Measurements from ENCODE around the gene SART3. TPM values are rescaled to one million over a fixed set of nuclear protein-coding genes. Genes with fewer than 3 reads are reported as not detected.
"Not testable (repeated sequence)": the region's sequence is repeated elsewhere in the genome, so short reads cannot be mapped to it uniquely, and the experiment has no call there.

Gene SART3
- total RNA-seq, 1 donor from 2014 or later, result 44.8 TPM

- ATAC-seq, result no peak
- Histone ChIP-seq H3K4me1 (no peaks in the 10 kb centered on the region), H3K27me3 (no peaks in the 10 kb centered on the region), H3K27ac (no peak overlapping the region), H3K4me3 (no peak overlapping the region), H3K36me3 (no peaks in the 10 kb centered on the region), H3K9me3 (no peaks in the 10 kb centered on the region)
- no peak for TF ChIP-seq CTCF (IDR thresholded peaks at IDR 0.05)
- intact Hi-C loops (cut with DNase I), result no loop called here
- no peak for DNase-seq
These were observed 69.7 kb downstream of the SART3 start for GRCh38 chr12:108491256-108491655.

GRCh38 chr12:108487029-108487428 is 73.9 kb downstream of the SART3 start:
- intact Hi-C loops (cut with DNase I); H3K27ac ChIP-seq; H3K4me3 ChIP-seq; H3K4me1 ChIP-seq; DNase-seq; ATAC-seq; H3K9me3 ChIP-seq; H3K36me3 ChIP-seq; H3K27me3 ChIP-seq: not testable (repeated sequence)

- H3K27ac ChIP-seq; ATAC-seq; H3K4me1 ChIP-seq; H3K9me3 ChIP-seq; H3K27me3 ChIP-seq; DNase-seq; intact Hi-C loops (cut with DNase I); H3K36me3 ChIP-seq; H3K4me3 ChIP-seq: not testable (repeated sequence)
These were observed 75.6 kb downstream of the SART3 start for GRCh38 chr12:108485371-108485770.

- H3K9me3 ChIP-seq, result no peaks in the 10 kb centered on the region
- no peaks in the 10 kb centered on the region for H3K36me3 ChIP-seq
- ATAC-seq (no peak), DNase-seq (no peak)
- H3K27me3 ChIP-seq, result peaks cover 4% of the 10 kb centered on the region
- intact Hi-C loops (cut with DNase I), result no loop called here
- H3K4me1 ChIP-seq, result no peaks in the 10 kb centered on the region
- TF ChIP-seq CTCF (IDR thresholded peaks at IDR 0.05), result no peak
- H3K27ac ChIP-seq, result no peak overlapping the region
- no peak overlapping the region for H3K4me3 ChIP-seq
These were observed 76.1 kb downstream of the SART3 start for GRCh38 chr12:108484845-108485244.

- H3K4me3 ChIP-seq, result no peak overlapping the region
- H3K27me3 ChIP-seq, result peaks cover 4% of the 10 kb centered on the region
- DNase-seq, result no peak
- no peak overlapping the region for H3K27ac ChIP-seq
- ATAC-seq, result no peak
- no peak for TF ChIP-seq CTCF (IDR thresholded peaks at IDR 0.05)
- no peaks in the 10 kb centered on the region for H3K36me3 ChIP-seq
- no peaks in the 10 kb centered on the region for H3K9me3 ChIP-seq
- intact Hi-C loops (cut with DNase I), result no loop called here
- H3K4me1 ChIP-seq, result no peaks in the 10 kb centered on the region
These were observed 76.5 kb downstream of the SART3 start for GRCh38 chr12:108484431-108484830.

GRCh38 chr12:108483213-108484059 is 77.5 kb downstream of the SART3 start:
- Histone ChIP-seq H3K36me3 (no peaks in the 10 kb centered on the region), H3K27me3 (peaks cover 4% of the 10 kb centered on the region), H3K9me3 (no peaks in the 10 kb centered on the region), H3K27ac (no peak overlapping the region), H3K4me1 (no peaks in the 10 kb centered on the region), H3K4me3 (no peak overlapping the region)
- ATAC-seq (no peak), DNase-seq (no peak)
- no peak for TF ChIP-seq CTCF (IDR thresholded peaks at IDR 0.05)
- intact Hi-C loops (cut with DNase I), result no loop called here

Measured in upper lobe of right lung (tissue), 1 donor.